ENCODE data around the gene SHH. TPM values are rescaled to one million over a fixed set of nuclear protein-coding genes. Genes with fewer than 3 reads are reported as not detected.

Gene SHH
- total and polyA plus RNA-seq, 2 donors (not counting 3 experiments of a cell fraction or from before 2014, with no cell fraction given) = not detected

DNA sequence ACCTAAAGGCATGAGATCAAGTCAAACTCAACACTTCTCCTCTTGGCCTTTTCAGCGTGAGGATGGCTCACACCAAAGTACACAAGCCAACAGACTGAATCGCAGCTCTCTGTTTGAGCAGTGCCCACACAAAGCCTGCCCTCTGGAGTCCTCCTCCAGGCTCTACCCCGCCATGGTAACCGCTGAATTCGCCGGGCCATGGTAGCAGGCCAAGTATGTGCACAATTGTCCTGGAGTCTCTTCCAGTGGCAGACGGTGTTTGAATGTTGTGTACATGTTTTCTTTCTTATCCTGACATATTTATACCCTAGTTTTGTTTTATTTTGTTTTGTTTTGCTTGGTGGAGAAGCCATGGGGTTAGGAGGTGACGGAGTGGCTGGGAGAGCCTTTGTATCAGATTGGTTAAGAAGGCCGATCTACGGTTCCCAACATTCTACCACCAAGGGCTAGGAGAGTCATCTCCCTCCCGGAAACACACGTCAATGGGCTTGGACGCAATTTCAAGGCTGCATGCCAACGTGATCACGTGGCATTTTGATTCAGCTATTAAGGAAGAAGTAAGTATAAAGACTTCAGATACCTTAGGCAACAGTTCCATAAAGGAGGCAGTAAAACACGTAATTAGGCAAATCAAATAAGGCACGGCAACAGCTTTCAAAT, 12.1 kb upstream of the SHH start:
- dilution Hi-C loops (cut with MboI; ENCODE audit: extremely low pct_ligation_motif_present, low sequenced_read_pairs) (no loop called here), intact Hi-C loops (cut with micrococcal nuclease) (no loop called here)
- Histone ChIP-seq H3K9me3 (replicated peaks; ENCODE audit: control insufficient read depth, insufficient read depth, low read length) (no peaks in the 10 kb centered on the region), H3K36me3 (ENCODE audit: control insufficient read depth in 2 of 2, extremely low read depth in 1 of 2, insufficient read depth in 2 of 2, low read length in 2 of 2) (no peaks in the 10 kb centered on the region), H3K27ac (ENCODE audit: insufficient read depth, low read depth, low read length) (no peak overlapping the region), H3K27me3 (ENCODE audit: control insufficient read depth in 2 of 2, insufficient read depth in 2 of 2, low read length in 2 of 2) (peaks cover 0 to 2% of the 10 kb centered on the region in 2 experiments), H3K4me3 (replicated peaks in 1 of 3; ENCODE audit: insufficient read depth in 1 of 3, low read depth in 1 of 3, low read length in 3 of 3) (no peak overlapping the region), H3K9ac (replicated peaks; ENCODE audit: extremely low read depth, insufficient read depth, low read length) (no peak overlapping the region), H3K4me1 (ENCODE audit: control insufficient read depth, extremely low read depth, insufficient read depth, low read length) (no peaks in the 10 kb centered on the region), H3K79me2 (ENCODE audit: control insufficient read depth, insufficient read depth, low read length) (no peaks in the 10 kb centered on the region), H2AFZ (ENCODE audit: low read depth, low read length) (no peak overlapping the region), H3K4me2 (ENCODE audit: insufficient read depth, low read length) (no peak overlapping the region), H4K20me1 (replicated peaks; ENCODE audit: control insufficient read depth, extremely low read depth, insufficient read depth, low read length) (no peaks in the 10 kb centered on the region), H3K9me1 (replicated peaks; ENCODE audit: control insufficient read depth, extremely low read depth, insufficient read depth, low read length) (no peaks in the 10 kb centered on the region)
- CTCF ChIA-PET = no interaction called here
- TF ChIP-seq MYC (IDR thresholded peaks at IDR 0.05; ENCODE audit: low read depth, low read length) (no peak), FOS (IDR thresholded peaks at IDR 0.05; ENCODE audit: borderline replicate concordance, insufficient read depth, low read length) (no peak), EZH2 (IDR thresholded peaks at IDR 0.05; ENCODE audit: borderline replicate concordance, low read depth, low read length, severe bottlenecking) (no peak)
- TF ChIP-seq, protein P1, sequence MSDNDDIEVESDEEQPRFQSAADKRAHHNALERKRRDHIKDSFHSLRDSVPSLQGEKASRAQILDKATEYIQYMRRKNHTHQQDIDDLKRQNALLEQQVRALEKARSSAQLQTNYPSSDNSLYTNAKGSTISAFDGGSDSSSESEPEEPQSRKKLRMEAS (IDR thresholded peaks at IDR 0.05; ENCODE audit: insufficient read depth, insufficient read length) = no peak
- TF ChIP-seq, protein P2, sequence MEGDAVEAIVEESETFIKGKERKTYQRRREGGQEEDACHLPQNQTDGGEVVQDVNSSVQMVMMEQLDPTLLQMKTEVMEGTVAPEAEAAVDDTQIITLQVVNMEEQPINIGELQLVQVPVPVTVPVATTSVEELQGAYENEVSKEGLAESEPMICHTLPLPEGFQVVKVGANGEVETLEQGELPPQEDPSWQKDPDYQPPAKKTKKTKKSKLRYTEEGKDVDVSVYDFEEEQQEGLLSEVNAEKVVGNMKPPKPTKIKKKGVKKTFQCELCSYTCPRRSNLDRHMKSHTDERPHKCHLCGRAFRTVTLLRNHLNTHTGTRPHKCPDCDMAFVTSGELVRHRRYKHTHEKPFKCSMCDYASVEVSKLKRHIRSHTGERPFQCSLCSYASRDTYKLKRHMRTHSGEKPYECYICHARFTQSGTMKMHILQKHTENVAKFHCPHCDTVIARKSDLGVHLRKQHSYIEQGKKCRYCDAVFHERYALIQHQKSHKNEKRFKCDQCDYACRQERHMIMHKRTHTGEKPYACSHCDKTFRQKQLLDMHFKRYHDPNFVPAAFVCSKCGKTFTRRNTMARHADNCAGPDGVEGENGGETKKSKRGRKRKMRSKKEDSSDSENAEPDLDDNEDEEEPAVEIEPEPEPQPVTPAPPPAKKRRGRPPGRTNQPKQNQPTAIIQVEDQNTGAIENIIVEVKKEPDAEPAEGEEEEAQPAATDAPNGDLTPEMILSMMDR (IDR thresholded peaks at IDR 0.05; ENCODE audit: extremely low read depth in 1 of 2, insufficient read depth in 1 of 2, low read depth in 1 of 2, low read length in 2 of 2) = no peak
- DNase-seq (ENCODE audit: low read depth, low spot score) (no peak), FAIRE-seq (no peak)
- BruUV-seq (replicated peaks) = no TSS peak
- POLR2A ChIA-PET = no interaction called here
